Skeletal muscle satellite cell (primary cell): ENCODE measurements around the gene TTC7B.

Experiments used
- H3K27me3 ChIP-seq: 2 replicates; pipeline ENCODE4 v1.7.0; 2013; ENCODE audit warnings: low read length; ENCODE audit not compliant: control insufficient read depth, insufficient read depth
- H3K36me3 ChIP-seq: 2 replicates; pipeline ENCODE4 v1.7.0; 2013; ENCODE audit warnings: mild to moderate bottlenecking, control low read depth, low read length; ENCODE audit not compliant: insufficient read depth
- H3K4me1 ChIP-seq: 2 replicates; pipeline ENCODE4 v1.7.0; 2013; ENCODE audit warnings: low read length; ENCODE audit not compliant: control insufficient read depth, insufficient read depth
- H3K4me2 ChIP-seq: 2 replicates; pipeline ENCODE4 v1.7.0; 2013; ENCODE audit warnings: mild to moderate bottlenecking, low read length
- H3K4me3 ChIP-seq: 2 replicates; pipeline ENCODE4 v1.7.0; 2013; ENCODE audit warnings: low read length
- H3K9ac ChIP-seq: 2 replicates; pipeline ENCODE4 v1.7.0; 2013; ENCODE audit warnings: mild to moderate bottlenecking, low read depth, low read length, moderate library complexity
- H3K9me3 ChIP-seq: replicated peaks from 2 replicates; pipeline ENCODE4 v1.7.0; 2013; ENCODE audit warnings: mild to moderate bottlenecking, control low read depth, low read length

Gene TTC7B

DNA sequence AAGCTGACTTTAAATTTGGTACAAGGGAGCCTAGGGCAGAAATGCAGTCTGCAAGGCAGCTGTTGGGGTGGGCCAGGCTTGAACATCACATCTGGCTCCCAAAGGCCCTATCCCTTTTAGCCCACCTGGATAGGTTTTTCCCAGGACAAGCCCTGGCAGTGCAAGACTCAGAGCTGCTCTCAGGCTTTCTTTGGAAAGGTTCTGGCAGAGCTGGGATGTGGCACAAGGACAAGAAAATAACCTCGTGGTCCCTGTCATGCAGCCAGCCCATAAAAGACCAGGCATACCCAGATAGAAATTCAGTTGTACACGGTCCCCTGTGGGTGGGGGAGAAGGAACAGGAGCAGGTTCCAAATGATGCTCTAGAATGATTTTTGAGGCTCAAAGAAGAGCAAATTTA, 206.9 kb downstream of the TTC7B start:
- H3K4me2 ChIP-seq: no peak overlapping the region
- H3K4me3 ChIP-seq: no peak overlapping the region
- no peaks in the 10 kb centered on the region for H3K9me3 ChIP-seq
- no peaks in the 10 kb centered on the region for H3K36me3 ChIP-seq
- no peaks in the 10 kb centered on the region for H3K27me3 ChIP-seq
- H3K9ac ChIP-seq: no peak overlapping the region
- no peaks in the 10 kb centered on the region for H3K4me1 ChIP-seq

DNA sequence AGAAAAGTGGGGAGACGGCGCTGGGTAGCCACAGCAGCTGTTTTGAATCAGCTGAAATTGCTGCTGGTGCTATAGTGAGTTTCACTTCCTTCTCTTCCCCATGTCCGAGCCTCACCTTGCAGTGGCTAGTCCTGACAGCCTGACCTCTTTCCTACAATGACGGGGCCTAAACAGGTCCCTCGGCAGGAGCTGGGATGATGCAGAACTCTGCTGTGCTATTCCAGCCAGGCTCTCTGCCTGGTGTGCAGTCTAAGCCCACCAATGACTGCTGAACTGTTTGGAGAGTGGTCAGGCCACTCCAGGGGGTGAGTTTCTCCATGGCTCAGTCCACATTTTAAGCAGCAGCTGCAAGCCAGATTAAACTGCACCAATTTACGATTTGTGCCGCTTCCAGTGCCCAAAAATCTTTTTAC, 207.3 kb downstream of the TTC7B start:
- H3K4me2 ChIP-seq: no peak overlapping the region
- H3K4me1 ChIP-seq: no peaks in the 10 kb centered on the region
- H3K36me3 ChIP-seq: no peaks in the 10 kb centered on the region
- H3K27me3 ChIP-seq: no peaks in the 10 kb centered on the region
- no peak overlapping the region for H3K4me3 ChIP-seq
- no peaks in the 10 kb centered on the region for H3K9me3 ChIP-seq
- no peak overlapping the region for H3K9ac ChIP-seq

DNA sequence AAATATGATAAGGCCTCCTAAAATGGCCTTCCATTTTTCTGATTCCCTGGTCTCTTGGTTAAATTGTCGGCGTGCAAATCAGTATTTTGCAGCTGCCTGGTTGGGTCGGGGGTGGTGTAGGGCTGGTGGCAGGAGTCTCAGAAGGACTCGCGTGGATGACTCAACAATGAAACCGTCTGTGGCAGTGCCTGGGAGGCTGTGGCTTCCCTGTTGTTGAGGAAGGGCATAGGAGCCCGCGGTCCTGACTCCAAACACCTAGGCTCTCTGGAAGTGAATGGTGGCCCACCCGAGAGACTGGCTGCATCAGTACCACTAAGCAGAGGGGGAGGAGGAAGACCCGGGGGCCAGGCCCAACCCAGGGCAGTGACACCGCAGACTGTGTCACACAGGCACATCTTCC, 207.9 kb downstream of the TTC7B start:
- H3K4me3 ChIP-seq: no peak overlapping the region
- no peaks in the 10 kb centered on the region for H3K36me3 ChIP-seq
- no peak overlapping the region for H3K4me2 ChIP-seq
- no peaks in the 10 kb centered on the region for H3K9me3 ChIP-seq
- H3K27me3 ChIP-seq: no peaks in the 10 kb centered on the region
- no peaks in the 10 kb centered on the region for H3K4me1 ChIP-seq
- no peak overlapping the region for H3K9ac ChIP-seq

DNA sequence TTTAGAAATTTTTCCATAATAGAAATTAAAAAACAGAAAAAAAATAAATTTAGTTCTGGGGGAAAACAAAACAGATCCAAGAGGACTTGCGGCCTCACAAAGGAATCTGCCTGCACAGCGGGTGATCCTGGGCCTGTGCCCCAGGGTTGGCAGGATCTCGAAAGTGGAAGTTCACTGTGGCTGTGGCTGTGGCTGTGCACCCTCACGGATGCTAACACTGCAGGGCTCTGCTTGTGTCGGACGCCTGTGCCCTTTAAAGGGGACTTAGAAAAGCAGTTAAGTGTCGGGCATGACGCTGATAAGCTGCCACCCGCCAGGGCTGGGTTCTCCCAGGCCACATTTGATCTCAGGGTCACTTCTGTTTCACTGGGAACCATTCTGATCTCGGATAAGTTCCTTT, 209.1 kb downstream of the TTC7B start:
- H3K4me3 ChIP-seq: no peak overlapping the region
- H3K9me3 ChIP-seq: no peaks in the 10 kb centered on the region
- no peak overlapping the region for H3K9ac ChIP-seq
- no peaks in the 10 kb centered on the region for H3K36me3 ChIP-seq
- no peaks in the 10 kb centered on the region for H3K27me3 ChIP-seq
- no peaks in the 10 kb centered on the region for H3K4me1 ChIP-seq
- no peak overlapping the region for H3K4me2 ChIP-seq

DNA sequence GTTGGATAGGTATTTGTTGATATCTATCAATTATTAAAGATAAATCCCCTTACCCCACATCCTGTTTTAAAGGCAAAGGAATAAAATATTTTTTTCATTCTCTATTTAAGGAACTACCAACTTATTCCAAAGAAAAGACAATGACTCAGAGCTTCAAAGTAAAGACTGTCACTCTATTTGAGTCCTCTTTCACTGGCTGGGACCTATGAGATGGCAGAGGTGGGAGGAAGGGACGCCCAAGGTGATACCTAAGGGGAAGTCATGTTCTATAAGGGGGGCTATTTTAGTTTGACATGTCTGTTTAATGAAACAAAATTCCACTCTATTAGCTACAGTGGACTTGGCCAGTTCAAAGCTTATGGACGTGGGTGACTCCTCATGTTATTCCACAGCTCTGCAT, 209.8 kb downstream of the TTC7B start:
- H3K36me3 ChIP-seq: no peaks in the 10 kb centered on the region
- H3K4me1 ChIP-seq: no peaks in the 10 kb centered on the region
- no peaks in the 10 kb centered on the region for H3K9me3 ChIP-seq
- no peaks in the 10 kb centered on the region for H3K27me3 ChIP-seq
- H3K4me2 ChIP-seq: no peak overlapping the region
- no peak overlapping the region for H3K4me3 ChIP-seq
- no peak overlapping the region for H3K9ac ChIP-seq

DNA sequence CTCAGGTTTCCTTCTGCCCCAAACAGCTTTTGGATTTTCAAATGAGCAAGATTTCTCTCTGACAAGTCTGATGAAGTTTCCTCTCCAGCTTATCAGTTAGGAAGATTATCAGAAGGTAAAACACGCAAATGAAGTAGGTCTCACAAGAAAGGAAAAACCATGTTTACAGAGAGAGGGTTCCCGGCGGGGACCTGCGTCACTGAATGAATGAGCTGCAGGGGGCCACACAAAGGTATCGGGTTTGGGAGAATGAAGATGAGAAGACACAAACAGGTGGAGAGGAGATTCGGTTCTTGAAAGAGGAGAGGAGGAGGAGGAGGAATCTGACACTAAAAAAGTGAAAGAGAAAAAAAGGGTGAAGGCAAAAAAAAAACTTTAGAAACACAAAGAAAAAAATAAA, 210.8 kb downstream of the TTC7B start:
- Histone ChIP-seq H3K4me3 (no peak overlapping the region), H3K9me3 (no peaks in the 10 kb centered on the region), H3K4me2 (no peak overlapping the region), H3K4me1 (no peaks in the 10 kb centered on the region), H3K27me3 (no peaks in the 10 kb centered on the region), H3K9ac (no peak overlapping the region), H3K36me3 (no peaks in the 10 kb centered on the region)

DNA sequence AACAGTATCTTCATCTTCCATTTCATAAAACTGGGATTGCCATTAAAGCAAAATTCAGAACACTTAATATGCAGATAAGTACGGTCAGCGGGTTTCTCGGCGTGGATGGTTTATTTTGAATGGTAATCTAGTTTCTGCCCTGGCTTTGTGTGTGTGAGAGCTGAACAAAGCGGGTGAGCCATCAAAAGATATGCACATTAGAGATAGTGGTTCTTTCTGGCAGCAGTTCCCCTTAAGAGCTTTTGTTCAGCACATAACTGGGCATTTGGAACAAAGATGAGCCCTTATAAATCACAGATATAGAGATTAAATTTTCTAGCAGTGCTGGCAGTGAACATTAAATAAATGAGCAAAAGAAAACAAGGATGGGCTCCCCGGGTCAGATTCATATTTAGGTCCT, 211.9 kb downstream of the TTC7B start:
- no peak overlapping the region for H3K9ac ChIP-seq
- no peaks in the 10 kb centered on the region for H3K9me3 ChIP-seq
- no peaks in the 10 kb centered on the region for H3K36me3 ChIP-seq
- H3K4me3 ChIP-seq: no peak overlapping the region
- peaks cover 6% of the 10 kb centered on the region for H3K4me1 ChIP-seq
- H3K4me2 ChIP-seq: no peak overlapping the region
- no peaks in the 10 kb centered on the region for H3K27me3 ChIP-seq

DNA sequence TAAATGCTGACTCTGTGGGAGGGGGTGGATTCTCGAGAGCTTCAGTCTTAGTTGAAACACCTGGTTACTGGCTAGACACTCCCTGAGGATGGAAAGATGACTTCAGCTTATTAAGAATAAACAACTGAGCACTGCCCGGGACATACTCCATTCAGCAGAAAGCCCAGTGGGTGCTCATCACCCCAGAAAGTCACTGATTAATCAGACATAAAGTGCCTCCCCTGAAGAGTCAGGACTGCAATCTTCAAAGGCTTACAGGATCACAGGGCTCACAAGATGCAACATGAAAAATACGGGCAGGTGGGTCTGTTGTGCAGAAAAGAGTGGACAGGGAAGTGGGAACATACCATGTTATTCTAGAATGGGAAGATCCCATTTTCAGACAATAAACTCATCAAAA, 212.4 kb downstream of the TTC7B start:
- H3K4me3 ChIP-seq: no peak overlapping the region

DNA sequence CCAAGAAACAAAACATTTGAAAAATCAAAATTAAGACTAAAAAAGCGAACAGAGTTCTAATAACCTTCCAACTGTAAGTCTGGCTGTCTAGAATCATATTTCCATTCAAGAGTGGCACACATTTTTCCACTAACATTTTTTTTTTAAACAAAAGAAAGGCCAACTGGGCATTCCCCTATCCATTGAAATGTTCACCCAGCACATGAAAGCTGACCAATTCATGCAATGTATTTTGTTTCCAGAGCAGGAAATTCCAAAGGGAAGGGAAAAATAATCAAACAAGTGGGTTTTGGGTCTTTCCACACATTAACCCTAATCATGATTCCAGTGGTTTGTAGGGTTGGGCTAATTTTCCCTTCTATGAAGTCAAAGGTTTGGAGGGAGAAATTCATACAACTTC, 212.9 kb downstream of the TTC7B start:
- no peaks in the 10 kb centered on the region for H3K9me3 ChIP-seq
- no peak overlapping the region for H3K4me3 ChIP-seq
- H3K36me3 ChIP-seq: no peaks in the 10 kb centered on the region
- peaks cover 9% of the 10 kb centered on the region for H3K4me1 ChIP-seq
- no peak overlapping the region for H3K9ac ChIP-seq
- no peaks in the 10 kb centered on the region for H3K27me3 ChIP-seq
- H3K4me2 ChIP-seq: no peak overlapping the region

More for the DNA sequence above, 212.4 kb downstream of the TTC7B start:
- Histone ChIP-seq H3K27me3 (no peaks in the 10 kb centered on the region), H3K9me3 (no peaks in the 10 kb centered on the region), H3K4me1 (peaks cover 9% of the 10 kb centered on the region), H3K9ac (no peak overlapping the region), H3K36me3 (no peaks in the 10 kb centered on the region), H3K4me2 (no peak overlapping the region)

DNA sequence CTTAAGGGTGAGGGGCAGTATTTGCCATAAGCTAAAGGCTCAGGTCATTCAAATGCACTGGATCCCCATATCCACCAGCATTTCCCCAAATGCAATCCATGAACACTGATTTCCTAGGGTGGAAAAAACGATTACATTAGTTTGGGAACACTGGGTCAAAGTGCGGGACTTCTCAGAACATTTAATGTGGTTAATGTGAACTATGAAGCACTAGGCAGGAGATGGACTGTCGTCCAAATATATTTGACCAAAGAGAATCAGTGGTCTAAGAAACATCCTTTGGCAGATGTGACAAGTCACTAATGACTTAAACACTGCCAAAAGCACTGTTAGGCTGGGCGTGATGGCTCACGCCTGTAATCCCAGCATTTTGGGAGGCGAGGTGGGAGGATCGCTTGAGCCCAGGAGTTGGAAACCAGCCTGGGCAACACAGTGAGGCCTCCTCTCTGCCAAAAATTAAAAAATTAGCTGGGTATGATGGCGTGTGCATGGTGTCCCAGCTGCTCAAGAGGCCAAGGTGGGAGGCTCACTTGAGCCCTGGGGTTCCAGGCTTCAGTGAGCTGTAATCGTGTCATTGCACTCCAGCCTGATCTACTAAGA, 214.0 kb downstream of the TTC7B start:
- H3K9ac ChIP-seq: no peak overlapping the region
- peaks cover 9% of the 10 kb centered on the region for H3K4me1 ChIP-seq
- no peaks in the 10 kb centered on the region for H3K27me3 ChIP-seq
- H3K36me3 ChIP-seq: no peaks in the 10 kb centered on the region
- no peaks in the 10 kb centered on the region for H3K9me3 ChIP-seq
- no peak overlapping the region for H3K4me2 ChIP-seq
- no peak overlapping the region for H3K4me3 ChIP-seq

DNA sequence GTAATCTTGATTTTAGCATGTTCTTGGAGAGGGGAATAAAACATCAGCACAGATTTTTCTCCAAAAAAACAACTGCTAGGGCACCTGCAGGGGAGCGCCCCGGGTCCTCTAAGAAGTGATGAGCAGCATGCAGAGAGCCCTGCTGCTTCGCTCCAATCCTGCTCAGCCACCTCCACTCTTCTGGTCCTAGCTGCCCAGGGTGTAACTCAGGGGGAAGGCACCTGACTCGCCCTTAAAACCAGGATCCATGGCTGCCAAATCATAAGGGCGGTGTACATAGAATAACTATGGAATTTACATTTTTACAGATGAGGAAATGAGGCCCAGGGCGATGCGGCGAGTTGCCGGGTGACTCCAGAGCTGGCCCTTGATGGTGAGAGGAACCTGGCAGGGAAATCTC, 214.7 kb downstream of the TTC7B start:
- Histone ChIP-seq H3K4me1 (peaks cover 9% of the 10 kb centered on the region), H3K27me3 (no peaks in the 10 kb centered on the region), H3K36me3 (no peaks in the 10 kb centered on the region), H3K9me3 (no peaks in the 10 kb centered on the region), H3K4me3 (no peak overlapping the region), H3K4me2 (no peak overlapping the region), H3K9ac (no peak overlapping the region)

DNA sequence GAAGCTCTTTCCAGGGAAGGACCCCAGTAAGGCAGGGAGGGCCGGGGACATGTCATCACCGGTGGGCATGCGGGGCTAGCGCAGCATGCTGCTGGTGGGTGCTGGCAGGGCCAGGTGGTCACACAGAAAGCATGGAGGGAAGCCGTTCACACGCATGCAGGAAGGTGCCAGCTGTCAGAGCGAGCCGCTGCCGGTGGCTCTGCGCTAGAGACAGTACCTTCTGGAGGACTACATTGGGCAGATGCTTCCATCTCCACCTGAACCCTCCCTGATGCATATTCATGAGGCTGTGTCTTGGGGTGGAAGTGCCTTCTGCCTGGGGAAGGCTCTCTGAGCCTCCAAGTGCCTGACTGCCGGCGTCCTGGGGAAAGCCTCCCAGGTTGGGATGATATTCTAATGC, 215.6 kb downstream of the TTC7B start:
- H3K4me3 ChIP-seq: no peak overlapping the region
- H3K9ac ChIP-seq: no peak overlapping the region
- H3K36me3 ChIP-seq: no peaks in the 10 kb centered on the region
- no peaks in the 10 kb centered on the region for H3K9me3 ChIP-seq
- H3K27me3 ChIP-seq: no peaks in the 10 kb centered on the region
- H3K4me1 ChIP-seq: peaks cover 9% of the 10 kb centered on the region
- H3K4me2 ChIP-seq: no peak overlapping the region
